Measurements from ENCODE around the gene PRELP.

The PRELP gene

GRCh38 chr1:203520315-203520714, 44.7 kb downstream of the PRELP start:
- no peak overlapping the region for H3K4me3 ChIP-seq (ENCODE audit: insufficient read depth in 1 of 2, low read depth in 1 of 2, low read length in 2 of 2)
- no peaks in the 10 kb centered on the region for H3K79me1 ChIP-seq (replicated peaks; ENCODE audit: low read length, poor library complexity, severe bottlenecking)
- H3K27ac ChIP-seq (ENCODE audit: low read length, poor library complexity, severe bottlenecking), result no peak overlapping the region
- DNase-seq, result peak; percentile 70
- H2AFZ ChIP-seq (ENCODE audit: low read depth, low read length), result no peak overlapping the region
- peak overlapping the region; percentile 72 for H3K9ac ChIP-seq (ENCODE audit: low read length)
- no peak overlapping the region for H3K4ac ChIP-seq (ENCODE audit: low read depth in 1 of 2, low read length in 2 of 2)
- no peak overlapping the region for H3K4me2 ChIP-seq (ENCODE audit: low read length, poor library complexity, severe bottlenecking)
- H2BK5ac ChIP-seq (ENCODE audit: low read depth, low read length, poor library complexity, severe bottlenecking), result no peak overlapping the region
- H3K36me3 ChIP-seq (ENCODE audit: control insufficient read depth in 1 of 2, insufficient read depth in 2 of 2, low read depth in 1 of 2, low read length in 2 of 2), result no peaks in the 10 kb centered on the region
- H4K8ac ChIP-seq (ENCODE audit: low read length), result no peak overlapping the region
- H2BK120ac ChIP-seq (ENCODE audit: low read depth, low read length), result no peak overlapping the region
- no peak overlapping the region for H2AK5ac ChIP-seq (ENCODE audit: low read length, severe bottlenecking)
- no peak overlapping the region for H3K18ac ChIP-seq (ENCODE audit: low read depth in 1 of 2, low read length in 2 of 2)
- H4K91ac ChIP-seq (ENCODE audit: low read length), result no peak overlapping the region
- no peaks in the 10 kb centered on the region for H3K27me3 ChIP-seq (ENCODE audit: control insufficient read depth in 1 of 2, insufficient read depth in 1 of 2, low read length in 2 of 2)
- H3K9me3 ChIP-seq (ENCODE audit: control insufficient read depth, low read length), result no peaks in the 10 kb centered on the region
- 68% methylated on average over 5 of the region's 5 CpGs for WGBS
- peak overlapping the region in 1 of 2 experiments; percentile 26 for H2BK12ac ChIP-seq (ENCODE audit: low read length in 2 of 2)
- no peak overlapping the region for H3K14ac ChIP-seq (ENCODE audit: low read length in 2 of 2)
- no peak overlapping the region for H3K23ac ChIP-seq (ENCODE audit: low read length in 2 of 2)
- H2BK15ac ChIP-seq (ENCODE audit: low read depth, poor library complexity, severe bottlenecking), result no peak overlapping the region
- H3K4me1 ChIP-seq (ENCODE audit: control insufficient read depth, insufficient read depth, low read depth, low read length), result peaks cover 18% of the 10 kb centered on the region

GRCh38 chr1:203521074-203521794, 45.6 kb downstream of the PRELP start:
- whole genome bisulfite sequencing, result 91% methylated on average over 7 of the region's 10 CpGs
- H3K18ac ChIP-seq (ENCODE audit: low read depth in 1 of 2, low read length in 2 of 2), result no peak overlapping the region

DNA sequence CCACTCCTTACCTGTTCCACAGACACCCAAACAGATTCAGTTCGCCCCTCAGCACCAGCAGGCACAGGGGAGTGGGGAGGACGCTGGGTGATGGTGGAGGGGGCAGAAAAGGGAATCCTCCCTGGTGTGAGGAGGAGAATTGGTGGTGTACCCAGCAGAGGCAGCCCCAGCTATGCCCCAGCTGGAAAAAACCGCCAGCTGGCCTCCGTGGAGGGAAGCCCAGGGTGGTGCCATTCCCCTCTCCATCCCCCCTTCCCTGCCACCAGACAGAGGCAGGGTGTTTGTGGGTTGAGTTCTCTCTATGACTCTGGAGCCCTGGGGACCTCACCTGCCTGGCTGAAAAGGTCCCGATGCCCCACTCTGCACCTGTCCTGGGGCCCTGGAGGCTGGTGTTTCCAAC, 46.2 kb downstream of the PRELP start:
- WGBS, result 65% methylated on average over 2 of the region's 5 CpGs
- H2BK5ac ChIP-seq (ENCODE audit: low read depth, low read length, poor library complexity, severe bottlenecking), result no peak overlapping the region
- no peak overlapping the region for H3K27ac ChIP-seq (ENCODE audit: low read length, poor library complexity, severe bottlenecking)
- H3K23ac ChIP-seq (ENCODE audit: low read length in 2 of 2), result no peak overlapping the region
- no peak overlapping the region for H3K4me2 ChIP-seq (ENCODE audit: low read length, poor library complexity, severe bottlenecking)
- H3K4ac ChIP-seq (ENCODE audit: low read depth in 1 of 2, low read length in 2 of 2), result peak overlapping the region in 1 of 2 experiments; percentile 22
- H3K36me3 ChIP-seq (ENCODE audit: control insufficient read depth in 1 of 2, insufficient read depth in 2 of 2, low read depth in 1 of 2, low read length in 2 of 2), result no peaks in the 10 kb centered on the region
- no peaks in the 10 kb centered on the region for H3K27me3 ChIP-seq (ENCODE audit: control insufficient read depth in 1 of 2, insufficient read depth in 1 of 2, low read length in 2 of 2)
- H3K4me1 ChIP-seq (ENCODE audit: control insufficient read depth, insufficient read depth, low read depth, low read length), result peaks cover 19% of the 10 kb centered on the region
- no peak overlapping the region for H3K9ac ChIP-seq (ENCODE audit: low read length)
- no peak for DNase-seq
- H3K79me1 ChIP-seq (replicated peaks; ENCODE audit: low read length, poor library complexity, severe bottlenecking), result no peaks in the 10 kb centered on the region
- H2BK15ac ChIP-seq (ENCODE audit: low read depth, poor library complexity, severe bottlenecking), result no peak overlapping the region
- no peak overlapping the region for H4K8ac ChIP-seq (ENCODE audit: low read length)
- no peak overlapping the region for H3K4me3 ChIP-seq (ENCODE audit: insufficient read depth in 1 of 2, low read depth in 1 of 2, low read length in 2 of 2)
- H3K9me3 ChIP-seq (ENCODE audit: control insufficient read depth, low read length), result no peaks in the 10 kb centered on the region
- H2BK12ac ChIP-seq (ENCODE audit: low read length in 2 of 2), result peak overlapping the region; percentile 6 to 46
- peak overlapping the region; percentile 42 for H2AK5ac ChIP-seq (ENCODE audit: low read length, severe bottlenecking)
- no peak overlapping the region for H2AFZ ChIP-seq (ENCODE audit: low read depth, low read length)
- peak overlapping the region in 1 of 2 experiments; percentile 72 for H3K14ac ChIP-seq (ENCODE audit: low read length in 2 of 2)
- no peak overlapping the region for H4K91ac ChIP-seq (ENCODE audit: low read length)
- H2BK120ac ChIP-seq (ENCODE audit: low read depth, low read length), result no peak overlapping the region
- H3K18ac ChIP-seq (ENCODE audit: low read depth in 1 of 2, low read length in 2 of 2), result no peak overlapping the region

More at GRCh38 chr1:203521074-203521794, 45.6 kb downstream of the PRELP start:
- Histone ChIP-seq H2BK120ac (ENCODE audit: low read depth, low read length) (no peak overlapping the region), H3K14ac (ENCODE audit: low read length in 2 of 2) (peak overlapping the region in 1 of 2 experiments; percentile 72), H2AFZ (ENCODE audit: low read depth, low read length) (no peak overlapping the region), H4K8ac (ENCODE audit: low read length) (no peak overlapping the region), H3K9ac (ENCODE audit: low read length) (no peak overlapping the region), H3K4me3 (ENCODE audit: insufficient read depth in 1 of 2, low read depth in 1 of 2, low read length in 2 of 2) (no peak overlapping the region), H2BK12ac (ENCODE audit: low read length in 2 of 2) (peak overlapping the region; percentile 6 to 46), H3K23ac (ENCODE audit: low read length in 2 of 2) (no peak overlapping the region), H3K79me1 (replicated peaks; ENCODE audit: low read length, poor library complexity, severe bottlenecking) (no peaks in the 10 kb centered on the region), H3K4me1 (ENCODE audit: control insufficient read depth, insufficient read depth, low read depth, low read length) (peaks cover 18% of the 10 kb centered on the region), H2BK5ac (ENCODE audit: low read depth, low read length, poor library complexity, severe bottlenecking) (no peak overlapping the region), H3K36me3 (ENCODE audit: control insufficient read depth in 1 of 2, insufficient read depth in 2 of 2, low read depth in 1 of 2, low read length in 2 of 2) (no peaks in the 10 kb centered on the region), H2AK5ac (ENCODE audit: low read length, severe bottlenecking) (no peak overlapping the region), H2BK15ac (ENCODE audit: low read depth, poor library complexity, severe bottlenecking) (no peak overlapping the region), H3K9me3 (ENCODE audit: control insufficient read depth, low read length) (no peaks in the 10 kb centered on the region), H3K4ac (ENCODE audit: low read depth in 1 of 2, low read length in 2 of 2) (no peak overlapping the region), H3K4me2 (ENCODE audit: low read length, poor library complexity, severe bottlenecking) (no peak overlapping the region), H3K27me3 (ENCODE audit: control insufficient read depth in 1 of 2, insufficient read depth in 1 of 2, low read length in 2 of 2) (no peaks in the 10 kb centered on the region), H3K27ac (ENCODE audit: low read length, poor library complexity, severe bottlenecking) (no peak overlapping the region), H4K91ac (ENCODE audit: low read length) (no peak overlapping the region)
- DNase-seq, result no peak

GRCh38 chr1:203522237-203522636, 46.6 kb downstream of the PRELP start:
- Histone ChIP-seq H3K9me3 (ENCODE audit: control insufficient read depth, low read length) (no peaks in the 10 kb centered on the region), H4K91ac (ENCODE audit: low read length) (no peak overlapping the region), H3K4me2 (ENCODE audit: low read length, poor library complexity, severe bottlenecking) (peak overlapping the region; percentile 51), H3K36me3 (ENCODE audit: control insufficient read depth in 1 of 2, insufficient read depth in 2 of 2, low read depth in 1 of 2, low read length in 2 of 2) (no peaks in the 10 kb centered on the region), H3K4me3 (ENCODE audit: insufficient read depth in 1 of 2, low read depth in 1 of 2, low read length in 2 of 2) (no peak overlapping the region), H2BK5ac (ENCODE audit: low read depth, low read length, poor library complexity, severe bottlenecking) (no peak overlapping the region), H3K27ac (ENCODE audit: low read length, poor library complexity, severe bottlenecking) (no peak overlapping the region), H2BK120ac (ENCODE audit: low read depth, low read length) (no peak overlapping the region), H2AK5ac (ENCODE audit: low read length, severe bottlenecking) (no peak overlapping the region), H3K23ac (ENCODE audit: low read length in 2 of 2) (no peak overlapping the region), H2BK12ac (ENCODE audit: low read length in 2 of 2) (no peak overlapping the region), H3K9ac (ENCODE audit: low read length) (no peak overlapping the region), H2AFZ (ENCODE audit: low read depth, low read length) (no peak overlapping the region), H3K4ac (ENCODE audit: low read depth in 1 of 2, low read length in 2 of 2) (no peak overlapping the region), H3K4me1 (ENCODE audit: control insufficient read depth, insufficient read depth, low read depth, low read length) (peaks cover 20% of the 10 kb centered on the region), H3K14ac (ENCODE audit: low read length in 2 of 2) (no peak overlapping the region), H3K18ac (ENCODE audit: low read depth in 1 of 2, low read length in 2 of 2) (no peak overlapping the region), H3K79me1 (replicated peaks; ENCODE audit: low read length, poor library complexity, severe bottlenecking) (no peaks in the 10 kb centered on the region), H3K27me3 (ENCODE audit: control insufficient read depth in 1 of 2, insufficient read depth in 1 of 2, low read length in 2 of 2) (no peaks in the 10 kb centered on the region), H2BK15ac (ENCODE audit: low read depth, poor library complexity, severe bottlenecking) (no peak overlapping the region), H4K8ac (ENCODE audit: low read length) (peak overlapping the region; percentile 72)
- WGBS, result 68% methylated on average over 11 of the region's 11 CpGs
- no peak for DNase-seq
